NCI-H748 treated with DMSO at 0.1 percent for 48 hours (cell line): Measurements from ENCODE around the gene RBBP8.
"Not testable (repeated sequence)": the region's sequence is repeated elsewhere in the genome, so short reads cannot be mapped to it uniquely, and the experiment has no call there.

Experiments
- DNase-seq: peaks from one replicate; lab custom pipeline; 2025; lab: John Stamatoyannopoulos, UW

Gene RBBP8

GRCh38 chr18:22943847-22944246 is 10.7 kb downstream of the RBBP8 start:
- DNase-seq = no peak

- DNase-seq = no peak
These were observed 13.1 kb downstream of the RBBP8 start for GRCh38 chr18:22946217-22946616.

GRCh38 chr18:22946846-22947245 is 13.7 kb downstream of the RBBP8 start:
- no peak for DNase-seq

GRCh38 chr18:22951823-22952222 is 18.7 kb downstream of the RBBP8 start:
- DNase-seq = no peak

GRCh38 chr18:22952525-22952924 is 19.4 kb downstream of the RBBP8 start:
- DNase-seq = no peak

- not testable (repeated sequence) for DNase-seq
These were observed 20.9 kb downstream of the RBBP8 start for GRCh38 chr18:22953982-22954381.

- DNase-seq = no peak
These were observed 23.1 kb downstream of the RBBP8 start for GRCh38 chr18:22956226-22956625.

GRCh38 chr18:22961156-22961555 is 28.0 kb downstream of the RBBP8 start:
- DNase-seq = no peak

GRCh38 chr18:22962004-22962403 is 28.9 kb downstream of the RBBP8 start:
- no peak for DNase-seq

- no peak for DNase-seq
These were observed 31.0 kb downstream of the RBBP8 start for GRCh38 chr18:22964116-22964515.

GRCh38 chr18:22964722-22965121 is 31.6 kb downstream of the RBBP8 start:
- no peak for DNase-seq

- no peak for DNase-seq
These were observed 37.9 kb downstream of the RBBP8 start for GRCh38 chr18:22971038-22971437.

GRCh38 chr18:22974001-22974400 is 40.9 kb downstream of the RBBP8 start:
- no peak for DNase-seq

- DNase-seq = no peak
These were observed 41.6 kb downstream of the RBBP8 start for GRCh38 chr18:22974707-22975106.

GRCh38 chr18:22975508-22975907 is 42.4 kb downstream of the RBBP8 start:
- no peak for DNase-seq

GRCh38 chr18:22977847-22978701 is 44.9 kb downstream of the RBBP8 start:
- no peak for DNase-seq

- no peak for DNase-seq
These were observed 47.3 kb downstream of the RBBP8 start for GRCh38 chr18:22980394-22980793.

GRCh38 chr18:22981274-22982133 is 48.4 kb downstream of the RBBP8 start:
- DNase-seq = no peak

GRCh38 chr18:22983175-22983574 is 50.0 kb downstream of the RBBP8 start:
- peak; percentile 19 for DNase-seq

- DNase-seq = no peak
These were observed 52.1 kb downstream of the RBBP8 start for GRCh38 chr18:22985250-22985649.

- DNase-seq = no peak
These were observed 54.5 kb downstream of the RBBP8 start for GRCh38 chr18:22987547-22988189.

GRCh38 chr18:22988208-22988607 is 55.1 kb downstream of the RBBP8 start:
- DNase-seq = no peak

- DNase-seq = no peak
These were observed 65.2 kb downstream of the RBBP8 start for GRCh38 chr18:22998344-22998743.
